NCI-H2227 (cell line): ENCODE measurements around the gene MXRA8.

Experiments used
- DNase-seq: peaks from one replicate; lab custom pipeline; 2025; ENCODE audit not compliant: unreplicated experiment; lab: John Stamatoyannopoulos, UW

The MXRA8 gene

GRCh38 chr1:1337793-1338147 is 20.6 kb downstream of the MXRA8 start:
- DNase-seq = no peak

GRCh38 chr1:1336931-1337792 is 21.2 kb downstream of the MXRA8 start:
- DNase-seq = no peak

GRCh38 chr1:1336446-1336845 is 21.9 kb downstream of the MXRA8 start:
- DNase-seq = no peak

GRCh38 chr1:1335792-1336248 is 22.5 kb downstream of the MXRA8 start:
- no peak for DNase-seq

GRCh38 chr1:1335283-1335682 is 23.1 kb downstream of the MXRA8 start:
- no peak for DNase-seq

GRCh38 chr1:1334835-1335234 is 23.5 kb downstream of the MXRA8 start:
- no peak for DNase-seq

- no peak for DNase-seq
Observed at GRCh38 chr1:1333551-1334241, 24.7 kb downstream of the MXRA8 start.

GRCh38 chr1:1332774-1333480 is 25.4 kb downstream of the MXRA8 start:
- no peak for DNase-seq

GRCh38 chr1:1332031-1332755 is 26.2 kb downstream of the MXRA8 start:
- DNase-seq = no peak

GRCh38 chr1:1331068-1331965 is 27.0 kb downstream of the MXRA8 start, which contains the start of gene TAS1R3:
Gene TAS1R3, plus strand, starts transcription at chr1:1331280. Its CDS starts 66 bp downstream, at chr1:1331346.
- no peak for DNase-seq

- DNase-seq = no peak
Observed at GRCh38 chr1:1330366-1331067, 27.8 kb downstream of the MXRA8 start.

- no peak for DNase-seq
Observed at GRCh38 chr1:1329304-1330210, 28.8 kb downstream of the MXRA8 start.

- no peak for DNase-seq
Observed at GRCh38 chr1:1328254-1328653, 30.1 kb downstream of the MXRA8 start.

- DNase-seq = no peak
Observed at GRCh38 chr1:1327291-1327690, 31.1 kb downstream of the MXRA8 start.

GRCh38 chr1:1326075-1326605 is 32.2 kb downstream of the MXRA8 start:
- no peak for DNase-seq

GRCh38 chr1:1325288-1326074 is 32.9 kb downstream of the MXRA8 start:
- DNase-seq = no peak
